Esophagus squamous epithelium (tissue), 4 donors: ENCODE data around the gene SNED1.

Experiments
- POLR2A ChIP-seq, 4 donors: fragments of 450-650 bp; IDR thresholded peaks; one replicate each; pipeline ENCODE4 v1.6.1; 2017; ENCODE audit warnings: antibody characterized with exemption in 4 of 4, mild to moderate bottlenecking in 4 of 4, moderate library complexity in 3 of 4
- TF ChIP-seq, protein P1 (sequence below), 6 experiments: fragments of 450-650 bp in 4 of 6; fragments of 200-600 bp in 2 of 6; sonication (generic) in 2 of 6; IDR thresholded peaks; one replicate each; pipeline ENCODE4 v1.5.1; 2016 to 2019; ENCODE audit warnings: antibody characterized with exemption in 6 of 6, mild to moderate bottlenecking in 4 of 6, moderate library complexity in 4 of 6

DNA sequence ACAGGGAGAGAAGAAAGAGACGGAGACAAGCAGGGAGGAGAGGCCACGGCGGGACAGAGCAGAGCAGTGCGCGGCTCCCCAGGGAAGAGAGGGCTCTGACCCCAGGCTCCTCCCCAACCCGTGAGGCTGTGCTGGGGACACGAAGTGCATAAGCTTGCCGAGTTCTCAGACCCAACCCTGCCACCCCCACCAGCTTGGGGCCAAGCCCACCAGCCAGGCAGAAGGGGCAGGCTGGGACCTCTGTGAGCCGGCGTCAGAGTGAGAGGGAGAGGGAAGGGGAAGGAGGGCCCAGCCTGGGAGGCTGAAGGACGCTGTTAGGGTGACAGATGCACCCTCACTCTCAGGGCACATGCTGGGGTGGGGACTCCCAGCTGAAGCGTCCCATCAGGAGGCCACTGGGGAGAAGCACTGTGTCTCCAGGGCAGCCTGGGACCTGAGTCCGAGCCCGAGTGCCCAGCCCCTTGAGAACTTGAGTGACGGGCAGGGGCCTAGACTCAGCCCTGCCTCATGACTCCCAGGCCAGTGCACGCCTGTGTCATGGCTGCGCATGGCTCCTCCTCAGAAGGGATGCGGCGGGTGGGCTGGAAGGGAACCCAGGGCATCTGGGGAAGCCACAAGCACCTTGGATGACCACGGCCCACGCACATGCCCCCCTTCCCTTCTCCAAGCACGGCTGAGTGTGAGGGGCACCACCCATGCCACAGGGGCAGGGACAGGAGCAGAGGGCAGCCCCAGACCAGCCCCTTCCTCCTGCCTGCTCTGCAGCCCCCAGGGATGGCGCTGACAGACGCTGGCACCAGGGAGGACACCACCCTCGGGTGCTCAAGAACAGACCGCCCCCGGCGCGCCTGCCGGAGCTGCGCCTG is 72.6 kb downstream of the SNED1 start:
- TF ChIP-seq, protein P1, sequence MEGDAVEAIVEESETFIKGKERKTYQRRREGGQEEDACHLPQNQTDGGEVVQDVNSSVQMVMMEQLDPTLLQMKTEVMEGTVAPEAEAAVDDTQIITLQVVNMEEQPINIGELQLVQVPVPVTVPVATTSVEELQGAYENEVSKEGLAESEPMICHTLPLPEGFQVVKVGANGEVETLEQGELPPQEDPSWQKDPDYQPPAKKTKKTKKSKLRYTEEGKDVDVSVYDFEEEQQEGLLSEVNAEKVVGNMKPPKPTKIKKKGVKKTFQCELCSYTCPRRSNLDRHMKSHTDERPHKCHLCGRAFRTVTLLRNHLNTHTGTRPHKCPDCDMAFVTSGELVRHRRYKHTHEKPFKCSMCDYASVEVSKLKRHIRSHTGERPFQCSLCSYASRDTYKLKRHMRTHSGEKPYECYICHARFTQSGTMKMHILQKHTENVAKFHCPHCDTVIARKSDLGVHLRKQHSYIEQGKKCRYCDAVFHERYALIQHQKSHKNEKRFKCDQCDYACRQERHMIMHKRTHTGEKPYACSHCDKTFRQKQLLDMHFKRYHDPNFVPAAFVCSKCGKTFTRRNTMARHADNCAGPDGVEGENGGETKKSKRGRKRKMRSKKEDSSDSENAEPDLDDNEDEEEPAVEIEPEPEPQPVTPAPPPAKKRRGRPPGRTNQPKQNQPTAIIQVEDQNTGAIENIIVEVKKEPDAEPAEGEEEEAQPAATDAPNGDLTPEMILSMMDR (IDR thresholded peaks at IDR 0.05) = no peak
- TF ChIP-seq POLR2A (IDR thresholded peaks at IDR 0.05) = no peak
